ENCODE data around the gene IFNA13.

IFNA13 gene

DNA sequence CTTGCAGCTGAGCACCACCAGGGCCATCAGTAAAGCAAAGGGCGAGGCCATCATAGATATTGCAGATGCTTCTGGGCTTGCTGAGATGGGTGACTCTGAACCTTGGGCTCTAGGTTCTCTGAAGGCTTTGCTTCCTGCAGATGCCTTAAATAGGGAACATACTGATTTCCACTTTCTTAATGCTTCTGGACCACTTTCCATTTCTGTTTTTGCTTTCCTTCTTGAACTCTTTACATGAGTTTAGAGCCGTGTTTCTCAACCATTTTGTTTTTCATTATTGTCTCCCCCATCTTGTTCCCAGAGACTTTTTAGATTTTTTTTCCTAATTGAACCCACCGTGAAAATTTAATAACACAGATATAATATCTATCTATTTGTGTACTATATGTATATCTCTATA lies at the start of gene IFNA13:
TSS of gene IFNA13 (minus strand) at position 101 of the 400 bp plus-strand sequence. CDS start at position 54, 47 bp downstream.
- no peak within 1 kb of the TSS for H3K4me3 ChIP-seq (replicated peaks in 1 of 2; ENCODE audit: low read depth in 2 of 2, low read length in 2 of 2)
- no peak for DNase-seq (ENCODE audit: low read depth in 2 of 2)
- TF ChIP-seq, protein P1, sequence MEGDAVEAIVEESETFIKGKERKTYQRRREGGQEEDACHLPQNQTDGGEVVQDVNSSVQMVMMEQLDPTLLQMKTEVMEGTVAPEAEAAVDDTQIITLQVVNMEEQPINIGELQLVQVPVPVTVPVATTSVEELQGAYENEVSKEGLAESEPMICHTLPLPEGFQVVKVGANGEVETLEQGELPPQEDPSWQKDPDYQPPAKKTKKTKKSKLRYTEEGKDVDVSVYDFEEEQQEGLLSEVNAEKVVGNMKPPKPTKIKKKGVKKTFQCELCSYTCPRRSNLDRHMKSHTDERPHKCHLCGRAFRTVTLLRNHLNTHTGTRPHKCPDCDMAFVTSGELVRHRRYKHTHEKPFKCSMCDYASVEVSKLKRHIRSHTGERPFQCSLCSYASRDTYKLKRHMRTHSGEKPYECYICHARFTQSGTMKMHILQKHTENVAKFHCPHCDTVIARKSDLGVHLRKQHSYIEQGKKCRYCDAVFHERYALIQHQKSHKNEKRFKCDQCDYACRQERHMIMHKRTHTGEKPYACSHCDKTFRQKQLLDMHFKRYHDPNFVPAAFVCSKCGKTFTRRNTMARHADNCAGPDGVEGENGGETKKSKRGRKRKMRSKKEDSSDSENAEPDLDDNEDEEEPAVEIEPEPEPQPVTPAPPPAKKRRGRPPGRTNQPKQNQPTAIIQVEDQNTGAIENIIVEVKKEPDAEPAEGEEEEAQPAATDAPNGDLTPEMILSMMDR (IDR thresholded peaks at IDR 0.05; ENCODE audit: low read depth, low read length): no peak

DNA sequence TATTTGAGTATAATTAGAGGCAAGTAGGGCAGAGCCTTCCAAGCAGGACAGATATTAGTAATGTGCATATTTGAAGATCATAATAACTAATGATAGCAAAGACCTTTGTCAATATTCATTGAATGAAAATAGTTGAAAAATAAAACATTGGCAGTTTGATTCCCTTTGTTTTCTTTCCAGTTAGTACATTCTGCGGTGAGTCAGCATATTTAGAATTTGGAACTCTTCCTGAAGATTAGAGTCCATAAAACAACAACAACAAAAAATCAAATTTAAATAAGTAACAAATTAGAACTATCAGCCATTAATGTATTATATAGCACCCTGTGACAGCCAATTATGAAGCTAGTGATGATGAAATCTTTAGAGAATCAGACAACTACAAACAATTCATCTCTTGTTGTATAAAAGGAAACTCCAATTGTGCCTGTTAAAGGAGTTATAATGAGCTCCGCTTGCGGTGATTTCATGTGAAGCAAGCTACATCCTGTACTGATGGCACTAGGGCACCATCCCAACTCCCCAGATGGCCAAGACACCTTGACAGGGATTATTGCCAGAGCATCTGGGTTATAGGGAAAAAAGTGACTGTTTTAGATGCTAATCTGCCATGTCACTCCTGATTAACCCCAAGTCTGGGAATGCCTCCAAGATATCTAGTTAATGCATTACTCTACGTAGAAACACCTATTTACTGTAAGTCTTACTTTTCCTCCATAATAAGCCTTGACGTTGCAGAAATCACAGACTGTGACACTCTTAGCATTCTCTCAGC lies 47.8 kb upstream of the IFNA13 start:
- no peak overlapping the region for H3K4me3 ChIP-seq (replicated peaks in 1 of 2; ENCODE audit: low read depth in 2 of 2, low read length in 2 of 2)
- DNase-seq (ENCODE audit: low read depth in 2 of 2): peak in 1 of 2 donors; percentile 26
- TF ChIP-seq, protein P1 (IDR thresholded peaks at IDR 0.05; ENCODE audit: low read depth, low read length): no peak

DNA sequence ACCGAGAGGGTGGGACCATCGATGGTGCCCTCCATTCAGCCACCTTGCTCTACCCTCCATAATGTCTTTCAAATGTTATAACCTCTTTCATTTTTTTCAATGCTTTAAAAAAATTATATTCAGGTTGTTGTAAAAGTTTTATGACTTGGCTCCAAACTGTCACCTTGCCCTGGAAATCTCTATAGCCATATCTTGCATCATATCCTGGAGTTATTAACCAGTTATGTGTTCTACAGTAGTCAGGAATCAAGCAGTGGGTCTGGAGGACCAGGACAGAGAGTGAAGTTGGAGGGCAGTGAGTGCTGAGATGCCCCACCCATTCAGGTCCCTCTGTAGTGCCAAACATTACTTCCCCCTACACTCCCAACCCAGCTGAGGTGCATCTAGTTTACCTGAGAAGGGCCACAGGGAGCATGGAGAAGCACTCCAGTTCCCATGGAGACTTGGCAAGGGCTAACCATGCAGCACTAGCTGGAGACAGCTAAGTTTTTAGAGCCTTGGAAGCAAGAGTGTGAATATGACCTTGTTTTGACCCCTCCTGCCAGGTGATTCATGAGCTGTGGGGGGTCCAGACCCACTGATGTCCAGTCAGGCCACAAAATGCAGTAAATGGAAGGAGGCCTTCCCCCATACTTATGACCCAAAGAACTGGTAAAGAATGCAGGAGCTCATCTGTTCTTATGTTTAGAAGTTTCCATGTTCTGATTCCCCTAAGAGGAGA lies 46.5 kb upstream of the IFNA13 start:
- no peak overlapping the region for H3K4me3 ChIP-seq (replicated peaks in 1 of 2; ENCODE audit: low read depth in 2 of 2, low read length in 2 of 2)
- TF ChIP-seq, protein P1 (IDR thresholded peaks at IDR 0.05; ENCODE audit: low read depth, low read length): no peak
- DNase-seq (ENCODE audit: low read depth in 2 of 2): no peak

DNA sequence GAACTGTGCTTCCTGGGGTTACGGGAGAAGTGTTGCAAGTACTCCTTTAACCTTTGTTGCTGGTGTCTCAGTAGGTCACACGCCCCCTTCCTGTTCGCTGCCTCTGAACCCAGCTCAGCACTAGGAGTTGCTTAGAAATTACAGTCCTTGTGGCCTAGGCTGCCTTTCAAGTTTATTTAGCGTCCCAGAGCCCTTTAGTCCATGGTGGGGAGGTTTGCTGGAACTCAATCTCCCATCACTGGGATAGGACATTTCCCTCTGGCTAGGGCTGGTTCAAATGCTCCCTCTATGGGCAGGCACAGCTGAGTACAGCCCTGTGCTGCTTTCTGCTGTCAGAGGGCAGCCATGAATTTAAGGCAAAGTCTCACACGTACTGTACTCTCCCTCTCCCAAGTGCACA lies 45.8 kb upstream of the IFNA13 start:
- H3K4me3 ChIP-seq (replicated peaks in 1 of 2; ENCODE audit: low read depth in 2 of 2, low read length in 2 of 2): no peak overlapping the region
- no peak for DNase-seq (ENCODE audit: low read depth in 2 of 2)
- TF ChIP-seq, protein P1 (IDR thresholded peaks at IDR 0.05; ENCODE audit: low read depth, low read length): peak; percentile 33

DNA sequence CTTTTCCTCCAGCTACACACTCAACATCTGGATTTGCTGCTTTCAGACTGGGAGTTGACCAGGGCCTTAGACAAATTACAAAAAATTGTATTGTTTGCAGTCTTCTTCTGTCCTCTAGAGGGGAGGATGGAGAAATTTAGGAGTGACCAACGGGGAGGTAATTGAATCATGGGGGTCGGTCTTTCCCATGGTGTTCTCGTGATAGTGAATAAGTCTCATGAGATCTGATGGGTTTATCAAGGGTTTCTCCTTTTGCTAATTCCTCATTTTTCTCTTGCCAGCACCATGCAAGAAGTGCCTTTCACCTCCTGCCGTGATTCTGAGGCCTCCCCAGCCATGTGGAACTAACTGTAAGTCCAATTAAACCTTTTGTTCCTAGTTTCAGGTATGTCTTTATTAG lies 45.3 kb upstream of the IFNA13 start:
- H3K4me3 ChIP-seq (replicated peaks in 1 of 2; ENCODE audit: low read depth in 2 of 2, low read length in 2 of 2): no peak overlapping the region
- DNase-seq (ENCODE audit: low read depth in 2 of 2): no peak
- TF ChIP-seq, protein P1 (IDR thresholded peaks at IDR 0.05; ENCODE audit: low read depth, low read length): no peak

DNA sequence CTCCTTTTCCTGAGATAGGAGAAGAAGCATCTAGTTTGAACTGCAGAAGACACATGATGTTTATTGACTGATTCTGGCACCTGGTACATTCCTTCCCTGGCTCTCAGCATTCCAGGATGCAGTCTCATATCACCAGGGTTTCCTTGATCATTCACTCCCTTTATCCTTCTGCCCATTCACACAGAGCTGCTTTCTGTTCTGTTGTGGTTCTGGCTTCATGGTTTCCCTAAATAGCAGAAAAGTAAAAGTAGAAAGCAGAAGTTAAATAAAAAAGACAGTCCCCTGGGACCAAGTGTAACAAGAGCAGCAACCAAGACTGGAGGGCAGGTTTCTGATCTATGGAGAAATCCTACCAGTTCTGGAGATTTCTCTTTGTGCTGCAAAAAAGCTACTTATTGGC lies 44.2 kb upstream of the IFNA13 start:
- DNase-seq (ENCODE audit: low read depth in 2 of 2): no peak
- TF ChIP-seq, protein P1 (IDR thresholded peaks at IDR 0.05; ENCODE audit: low read depth, low read length): no peak
- H3K4me3 ChIP-seq (replicated peaks in 1 of 2; ENCODE audit: low read depth in 2 of 2, low read length in 2 of 2): no peak overlapping the region
